AML-193 (cell line): Measurements from ENCODE around the gene CASP10.
"Not testable (repeated sequence)": the region's sequence is repeated elsewhere in the genome, so short reads cannot be mapped to it uniquely, and the experiment has no call there.

Source experiments
- DNase-seq, 2 experiments: peaks; one replicate each; lab custom pipeline; 2025; lab: John Stamatoyannopoulos, UW

CASP10 gene

GRCh38 chr2:201156036-201156435 is 26.9 kb upstream of the CASP10 start:
- no peak for DNase-seq

GRCh38 chr2:201156640-201157039 is 26.3 kb upstream of the CASP10 start:
- DNase-seq: no peak

DNA sequence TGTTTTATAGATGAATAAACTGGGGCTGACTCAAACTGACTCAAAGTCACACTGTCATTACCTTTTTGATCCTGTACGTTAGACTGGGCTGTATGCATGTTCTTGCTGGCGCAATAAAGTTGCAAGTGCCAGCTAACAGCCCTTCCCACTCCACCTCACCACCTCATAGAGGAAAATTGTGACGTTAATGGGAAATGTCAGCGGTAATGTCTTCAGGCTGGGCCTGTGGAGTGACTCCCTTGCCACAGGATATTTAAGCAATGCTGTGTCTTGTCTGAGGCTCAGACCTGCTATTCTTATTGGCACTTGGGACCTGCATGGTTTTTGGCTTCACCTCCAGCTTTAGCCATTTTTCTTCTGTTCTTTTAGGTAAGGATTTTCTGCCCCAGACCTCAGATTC is 25.2 kb upstream of the CASP10 start:
- peak; percentile 71 to 78 for DNase-seq

- peak; percentile 92 to 93 for DNase-seq
Observed at GRCh38 chr2:201158111-201158929, 24.6 kb upstream of the CASP10 start.

DNA sequence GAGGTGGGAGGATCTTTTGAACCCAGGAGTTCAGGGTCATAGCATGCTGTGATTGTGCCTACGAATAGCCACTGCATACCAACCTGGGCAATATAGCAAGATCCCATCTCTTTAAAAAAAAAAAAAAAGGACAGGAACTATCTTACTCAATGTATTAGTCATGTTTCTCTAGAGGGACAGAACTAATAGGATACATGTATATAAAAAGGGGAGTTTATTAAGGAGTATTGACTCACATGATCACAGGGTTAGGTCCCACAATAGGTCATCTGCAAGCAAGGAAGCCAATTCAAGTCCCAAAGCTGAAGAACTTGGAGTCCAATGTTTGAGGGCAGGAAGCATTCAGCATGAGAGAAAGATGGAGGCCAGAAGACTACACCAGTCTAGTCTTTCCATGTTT is 18.8 kb upstream of the CASP10 start:
- DNase-seq: no peak

DNA sequence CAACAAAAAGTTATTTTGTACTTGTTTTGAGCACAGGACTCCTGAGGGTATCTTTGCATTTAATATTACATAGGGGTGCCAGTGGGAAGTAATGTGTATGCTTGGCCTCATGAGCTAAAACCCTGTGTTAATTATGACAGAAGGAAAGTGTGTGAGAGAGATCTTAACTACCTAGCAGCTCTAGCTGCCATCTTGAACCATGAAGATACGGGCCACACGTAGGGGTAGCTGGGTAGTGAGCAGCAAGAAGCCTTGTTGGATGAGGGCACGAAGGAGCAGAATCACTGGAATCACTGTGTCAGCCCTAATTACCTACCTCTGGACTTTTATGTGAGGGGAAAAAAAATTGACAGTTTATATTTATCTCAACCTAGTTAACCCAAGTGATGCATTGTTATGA is 15.4 kb upstream of the CASP10 start:
- DNase-seq: no peak

GRCh38 chr2:201168496-201168895 is 14.4 kb upstream of the CASP10 start:
- not testable (repeated sequence) for DNase-seq

- DNase-seq: no peak
Observed at GRCh38 chr2:201171259-201171814, 11.6 kb upstream of the CASP10 start.

DNA sequence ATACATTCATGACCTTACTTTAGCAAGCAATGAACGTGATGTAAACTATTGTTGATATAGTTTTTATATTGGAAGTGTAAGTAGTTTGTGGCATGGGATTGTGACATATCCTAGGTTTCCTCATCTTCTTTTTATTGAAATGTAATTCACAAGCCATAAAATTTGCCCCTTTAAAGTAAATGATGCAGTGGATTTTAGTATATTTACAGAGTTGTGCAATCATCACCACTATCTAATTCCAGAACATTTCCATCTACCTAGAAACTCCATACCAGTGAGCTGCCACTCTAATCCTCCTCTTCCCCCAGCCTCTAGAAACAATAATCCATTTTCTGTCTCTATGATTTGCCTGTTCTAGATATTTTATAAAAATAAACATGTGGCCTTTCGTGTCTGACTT is 10.7 kb upstream of the CASP10 start:
- no peak for DNase-seq

DNA sequence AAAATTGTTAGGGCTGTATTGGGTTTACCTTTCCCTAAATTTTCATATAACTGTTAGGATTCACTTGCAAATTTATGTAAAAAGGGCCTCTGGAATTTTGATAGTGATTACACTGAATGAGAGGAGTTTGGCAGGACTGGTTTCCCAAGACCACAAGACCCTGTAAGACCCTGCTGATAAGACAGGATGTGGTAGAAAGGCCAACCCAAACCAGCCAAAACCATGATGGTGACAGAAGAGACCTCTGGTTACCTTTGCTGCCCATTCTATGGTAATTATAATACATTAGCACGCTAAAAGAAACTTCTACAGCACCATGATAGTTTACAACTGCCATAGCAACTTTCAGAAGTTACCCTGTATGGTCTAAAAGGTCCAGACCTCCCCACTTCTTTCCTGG is 8.3 kb upstream of the CASP10 start:
- DNase-seq: no peak

GRCh38 chr2:201176081-201176481 is 6.9 kb upstream of the CASP10 start:
- DNase-seq: no peak

DNA sequence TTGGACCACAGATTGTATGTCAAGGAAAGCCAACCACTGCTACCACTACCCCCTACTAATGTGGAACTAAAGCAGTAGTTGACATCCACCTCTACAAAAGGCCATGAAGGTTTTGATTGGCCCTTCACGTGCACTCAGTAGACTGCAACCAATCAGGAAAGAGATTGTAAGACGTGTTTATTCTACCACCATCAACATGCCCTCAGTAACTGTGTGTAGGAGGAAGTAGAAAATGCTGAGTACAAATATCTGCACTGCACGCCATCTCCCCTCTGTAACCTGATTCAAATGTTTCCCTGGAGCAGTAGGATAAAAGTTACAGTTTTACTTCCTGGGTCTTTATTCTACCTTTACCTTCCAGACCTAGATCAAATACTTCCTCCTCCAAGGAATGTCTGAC is 2.9 kb upstream of the CASP10 start:
- no peak for DNase-seq

- DNase-seq: no peak
Observed at GRCh38 chr2:201183365-201183727, 405 bp downstream of the CASP10 start.

GRCh38 chr2:201183835-201184234 is 894 bp downstream of the CASP10 start:
- peak; percentile 22 to 25 for DNase-seq

DNA sequence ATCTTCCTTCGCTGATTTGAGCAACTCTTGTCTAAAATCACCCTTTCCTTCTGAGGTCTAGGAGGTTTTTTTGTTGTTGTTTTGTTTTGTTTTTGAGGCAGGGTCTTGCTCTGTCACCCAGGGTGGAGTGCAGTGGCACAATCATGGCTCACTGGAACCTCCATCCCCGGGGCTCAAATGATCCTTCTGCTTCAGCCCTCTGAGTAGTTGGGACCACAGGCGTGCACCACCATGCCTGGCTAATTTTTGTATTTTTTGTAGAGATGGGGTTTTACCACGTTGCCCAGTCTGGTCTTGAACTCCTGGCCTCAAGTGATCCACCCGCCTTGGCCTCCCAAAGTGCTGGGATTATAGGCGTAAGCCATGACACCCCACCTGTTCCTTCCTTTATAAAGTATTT is 1.3 kb downstream of the CASP10 start:
- DNase-seq: not testable (repeated sequence)

GRCh38 chr2:201185863-201186262 is 2.9 kb downstream of the CASP10 start:
- DNase-seq: no peak

- no peak for DNase-seq
Observed at GRCh38 chr2:201186982-201187381, 4.0 kb downstream of the CASP10 start.

- no peak for DNase-seq
Observed at GRCh38 chr2:201188449-201188848, 5.5 kb downstream of the CASP10 start.

GRCh38 chr2:201191132-201191875 is 8.4 kb downstream of the CASP10 start:
- DNase-seq: peak; percentile 67 to 70

- no peak for DNase-seq
Observed at GRCh38 chr2:201194097-201194496, 11.2 kb downstream of the CASP10 start.

DNA sequence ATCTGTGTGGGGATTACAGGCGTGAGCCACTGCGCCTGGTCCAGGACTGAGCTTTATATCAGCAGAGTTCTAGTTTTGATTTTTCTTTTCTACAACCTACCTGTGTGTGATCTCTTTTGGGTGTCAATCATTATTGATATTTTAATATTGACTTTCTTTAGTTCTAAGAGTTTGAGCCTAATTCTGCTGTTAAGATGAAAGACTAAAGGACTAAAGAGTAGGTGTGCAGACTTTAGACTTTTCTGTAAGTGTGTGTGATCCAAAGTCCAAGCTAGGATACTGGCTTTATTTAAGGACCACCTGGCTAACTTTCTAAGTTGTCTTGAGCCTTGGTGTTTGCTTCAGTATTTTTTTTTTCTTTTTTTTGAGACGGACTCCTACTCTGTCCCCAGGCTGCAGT is 12.4 kb downstream of the CASP10 start:
- no peak for DNase-seq

DNA sequence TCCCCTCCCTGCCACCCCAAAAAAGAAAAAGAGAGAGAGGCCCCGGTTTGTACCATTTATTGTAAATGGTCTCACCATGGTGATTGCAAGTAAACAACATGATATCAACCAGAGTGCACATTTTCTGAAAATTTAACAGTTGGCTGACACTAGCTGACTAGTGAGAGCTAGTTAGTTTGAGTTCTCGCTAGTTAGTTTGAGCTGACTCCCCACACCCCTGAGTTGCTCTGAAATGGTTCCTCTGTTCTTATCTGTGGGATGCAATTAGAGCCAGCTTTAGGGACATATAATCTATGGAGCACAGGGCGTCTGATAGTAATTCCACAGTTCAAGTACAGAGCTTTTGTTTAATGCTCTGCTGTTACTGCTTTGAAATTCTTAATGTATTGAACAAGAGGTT is 13.1 kb downstream of the CASP10 start:
- DNase-seq: no peak

GRCh38 chr2:201196803-201197202 is 13.9 kb downstream of the CASP10 start:
- no peak for DNase-seq
